GM19099 (cell line): ENCODE measurements around the gene PHLDA2.

Experiments used
- POLR2A ChIP-seq: IDR thresholded peaks from 3 replicates; pipeline ENCODE4 v1.6.1; 2011; ENCODE audit warnings: low read depth; ENCODE audit not compliant: insufficient read length; ENCODE audit errors: extremely low read depth

PHLDA2 gene

DNA sequence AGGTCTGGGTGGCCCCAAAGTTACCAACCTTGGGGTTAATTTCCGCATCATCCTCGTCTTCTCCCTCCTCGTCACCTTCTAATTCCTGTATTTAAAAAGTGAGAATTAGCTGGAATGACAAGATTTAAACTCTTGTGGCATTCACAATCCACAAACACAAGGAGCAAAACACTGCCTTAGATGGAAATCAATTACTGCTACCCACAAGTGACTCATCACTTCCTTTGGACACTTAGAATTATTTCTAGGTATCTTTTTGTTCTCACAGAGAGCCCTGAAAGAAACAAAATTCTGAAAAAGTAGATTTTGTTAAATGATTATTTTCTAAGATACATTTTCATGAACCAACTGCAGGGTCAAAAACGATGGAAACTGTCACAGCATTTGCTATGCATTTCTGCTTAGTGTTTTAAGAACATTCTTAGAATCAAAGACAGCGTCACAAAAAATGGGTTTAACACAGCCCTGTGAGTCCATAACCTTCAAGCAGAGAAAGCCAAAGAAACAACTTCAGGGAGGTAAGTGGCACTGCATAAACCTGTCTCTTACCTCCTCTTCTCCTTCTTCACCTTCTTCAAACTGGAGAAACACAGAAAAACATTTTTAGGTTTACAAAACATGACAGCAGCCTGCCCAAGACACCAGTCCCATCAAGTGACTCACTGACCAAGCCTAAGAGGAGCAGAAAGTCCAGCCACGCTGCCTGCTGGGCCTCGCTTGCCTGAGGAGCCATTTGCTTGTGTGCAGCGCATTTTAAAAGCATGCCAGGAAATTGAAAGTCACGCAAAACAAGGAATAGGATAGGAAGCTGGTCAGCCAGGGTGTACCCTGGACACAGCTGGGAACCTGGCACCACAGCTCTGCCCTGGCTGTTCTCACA is 22.3 kb upstream of the PHLDA2 start:
- TF ChIP-seq POLR2A: no peak

GRCh38 chr11:2950825-2951224 is 21.6 kb upstream of the PHLDA2 start:
- TF ChIP-seq POLR2A: no peak

DNA sequence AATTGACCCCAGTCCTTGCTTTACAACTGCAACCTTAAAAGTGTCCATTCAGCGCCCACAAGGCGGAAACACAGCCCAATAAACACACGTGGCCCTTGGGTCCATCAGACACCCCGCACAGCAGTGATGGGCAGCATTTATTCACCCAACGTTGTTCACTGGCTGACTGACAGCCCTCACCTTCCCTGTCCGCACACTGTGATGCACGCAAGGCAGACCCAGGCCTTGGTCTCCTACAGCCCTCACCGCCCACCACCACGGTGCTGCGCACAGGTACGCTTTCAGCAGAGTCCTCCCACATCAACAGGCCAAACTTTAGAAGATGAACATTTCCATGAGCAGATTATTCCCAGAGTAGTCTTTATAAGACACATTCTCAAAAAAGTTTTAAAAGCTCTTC is 20.7 kb upstream of the PHLDA2 start:
- no peak for TF ChIP-seq POLR2A

GRCh38 chr11:2947744-2948143 is 18.5 kb upstream of the PHLDA2 start:
- no peak for TF ChIP-seq POLR2A

DNA sequence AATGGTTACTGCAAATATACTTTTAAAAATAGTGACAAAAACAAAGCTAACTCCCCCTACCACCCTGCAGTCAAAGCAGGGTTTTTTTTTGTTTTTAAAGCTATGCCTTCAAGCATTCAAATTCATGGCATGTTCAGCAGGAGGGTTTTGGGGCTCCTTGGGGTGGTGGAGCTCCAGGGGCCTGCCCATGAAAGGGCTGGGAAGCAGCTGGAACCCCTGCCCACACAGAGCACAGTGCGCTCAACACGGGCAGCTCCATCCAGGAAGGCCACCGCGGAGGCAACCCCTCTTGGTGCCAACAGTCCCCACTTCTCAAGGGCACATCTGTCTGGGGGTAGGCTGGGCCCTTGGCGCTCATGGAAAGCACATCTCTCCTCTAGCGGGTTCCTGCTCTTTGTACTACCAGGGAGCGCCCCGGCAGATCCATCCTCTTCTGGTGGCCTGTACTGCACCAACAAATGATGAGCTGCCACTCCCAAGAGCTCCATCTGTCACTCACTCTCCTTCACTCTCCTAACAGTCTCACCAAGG is 16.6 kb upstream of the PHLDA2 start:
- no peak for TF ChIP-seq POLR2A

- TF ChIP-seq POLR2A: no peak
These were observed 16.0 kb upstream of the PHLDA2 start for GRCh38 chr11:2945031-2945756.

DNA sequence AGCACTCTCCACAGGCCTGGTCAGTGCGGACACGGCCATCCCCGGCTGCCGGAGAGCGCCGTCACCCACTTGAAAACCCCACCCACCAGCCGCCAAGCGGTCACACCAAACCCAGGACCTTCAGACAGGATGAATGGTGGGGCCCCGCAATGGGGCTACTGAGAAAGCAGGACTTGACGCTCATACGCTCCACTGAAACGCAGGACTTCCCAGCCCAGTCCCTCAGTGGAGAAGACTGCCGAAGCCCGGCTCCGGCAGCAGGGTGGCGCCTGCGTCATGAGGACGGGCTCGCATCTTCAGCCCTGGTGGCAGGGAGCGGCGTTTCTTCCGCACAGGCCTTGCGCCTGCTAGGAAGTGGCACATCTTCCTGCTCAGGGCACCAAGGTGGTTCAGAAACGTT is 15.3 kb upstream of the PHLDA2 start:
- no peak for TF ChIP-seq POLR2A

GRCh38 chr11:2943711-2944118 is 14.5 kb upstream of the PHLDA2 start:
- TF ChIP-seq POLR2A: no peak

DNA sequence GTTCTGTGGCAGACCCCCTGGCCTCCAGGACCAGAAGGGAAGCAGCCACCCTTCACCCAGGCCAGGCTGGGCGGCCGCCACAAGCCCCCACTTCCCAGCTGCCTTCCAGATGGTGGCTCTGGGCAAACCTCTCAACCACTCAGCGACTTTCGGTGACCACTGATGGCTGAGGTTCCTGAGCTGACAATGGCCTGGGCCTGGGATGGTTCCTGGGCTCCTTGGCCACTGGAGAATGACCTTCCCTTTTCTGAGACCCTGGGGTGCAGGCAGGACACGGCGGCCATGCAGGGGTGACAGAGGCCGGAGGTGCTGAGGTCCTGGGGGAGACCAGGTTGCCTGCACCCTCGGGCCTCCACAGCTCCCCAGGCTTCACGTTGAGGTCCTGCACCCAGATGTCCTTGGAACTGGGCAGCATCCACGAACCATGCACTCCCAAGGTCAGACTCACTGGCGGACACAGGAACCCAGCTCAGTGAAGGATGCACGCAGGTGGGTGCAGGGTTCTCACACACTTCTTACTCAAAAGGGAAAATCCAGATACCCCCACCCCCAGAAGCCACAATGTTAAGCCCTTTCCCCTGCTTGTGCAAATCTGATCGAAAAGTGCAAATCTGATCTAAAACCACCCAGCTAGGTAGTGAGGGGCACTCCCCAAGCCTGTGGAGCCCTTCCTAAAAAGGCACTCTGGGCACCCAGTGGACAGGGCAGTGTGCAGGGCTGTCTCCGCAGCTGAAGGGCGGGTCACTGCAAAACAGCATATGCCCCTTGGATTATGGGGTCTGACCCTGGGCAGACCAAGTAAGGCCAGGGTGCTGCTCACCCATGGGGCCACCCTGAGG is 13.9 kb upstream of the PHLDA2 start:
- TF ChIP-seq POLR2A: no peak

DNA sequence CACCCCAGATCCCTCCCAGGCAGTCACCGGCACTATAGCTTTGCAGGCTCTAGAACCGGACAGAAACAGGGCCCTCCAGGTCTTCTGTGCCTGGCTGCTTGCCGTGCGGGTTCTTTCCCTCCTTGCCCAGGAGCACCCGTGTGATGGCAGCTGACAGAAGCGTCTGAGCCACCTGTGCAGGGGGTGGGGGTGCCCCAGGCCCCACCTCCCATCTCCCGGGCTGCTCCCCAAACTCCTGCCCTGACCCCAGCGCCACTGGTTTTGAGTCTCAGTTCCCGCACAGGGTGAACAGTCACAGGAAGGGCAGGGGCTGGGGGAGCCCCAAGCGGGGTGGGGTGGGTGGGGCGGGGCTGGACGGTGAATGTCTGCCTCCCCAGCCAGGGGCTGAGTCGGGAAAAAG is 13.2 kb upstream of the PHLDA2 start:
- TF ChIP-seq POLR2A: no peak

DNA sequence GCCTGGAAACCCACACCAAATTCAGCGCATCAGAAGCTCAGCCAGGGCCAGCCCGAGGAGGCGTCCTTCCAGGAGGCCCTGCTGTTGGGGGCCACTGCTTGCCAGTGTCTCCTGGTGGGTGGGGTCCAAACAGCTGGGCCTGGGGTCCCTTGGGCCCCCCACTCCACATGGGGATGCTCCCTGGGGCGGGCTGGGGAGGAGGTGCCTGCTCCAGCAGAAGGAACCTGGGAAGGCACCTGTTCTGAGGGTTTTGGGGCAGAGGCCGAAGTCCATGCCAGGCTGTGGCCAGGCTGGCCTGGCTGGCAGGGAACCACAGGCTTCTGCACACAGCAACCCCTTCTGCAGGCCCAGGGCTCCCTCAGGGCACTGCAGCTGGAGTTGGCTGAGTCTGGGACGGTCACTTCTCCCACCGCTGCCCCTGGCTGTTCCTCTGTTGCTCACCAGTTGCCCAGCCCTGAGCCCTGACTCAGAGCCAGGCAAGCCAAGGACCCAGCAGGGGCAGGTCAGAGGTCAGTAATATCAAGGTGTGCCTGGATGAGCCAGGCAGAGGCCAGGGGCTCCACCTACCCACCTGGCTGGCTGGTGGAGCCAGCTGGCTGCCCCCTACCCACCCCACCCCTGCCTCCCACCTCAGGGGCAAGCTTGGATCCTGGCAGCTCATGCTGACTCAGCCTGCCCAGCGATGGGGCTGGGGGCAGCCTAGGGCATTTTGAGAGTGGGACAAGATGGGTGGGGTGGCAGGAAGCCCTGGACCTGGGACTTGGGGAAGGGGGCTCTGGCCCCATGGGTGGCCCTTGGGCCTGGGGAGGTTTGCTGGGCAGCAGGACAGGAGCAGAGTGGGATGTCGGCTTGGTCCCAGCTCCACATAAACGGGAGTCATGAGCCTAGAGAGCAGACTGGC is 12.0 kb upstream of the PHLDA2 start:
- TF ChIP-seq POLR2A: no peak

GRCh38 chr11:2940147-2940920 is 11.1 kb upstream of the PHLDA2 start:
- TF ChIP-seq POLR2A: no peak

DNA sequence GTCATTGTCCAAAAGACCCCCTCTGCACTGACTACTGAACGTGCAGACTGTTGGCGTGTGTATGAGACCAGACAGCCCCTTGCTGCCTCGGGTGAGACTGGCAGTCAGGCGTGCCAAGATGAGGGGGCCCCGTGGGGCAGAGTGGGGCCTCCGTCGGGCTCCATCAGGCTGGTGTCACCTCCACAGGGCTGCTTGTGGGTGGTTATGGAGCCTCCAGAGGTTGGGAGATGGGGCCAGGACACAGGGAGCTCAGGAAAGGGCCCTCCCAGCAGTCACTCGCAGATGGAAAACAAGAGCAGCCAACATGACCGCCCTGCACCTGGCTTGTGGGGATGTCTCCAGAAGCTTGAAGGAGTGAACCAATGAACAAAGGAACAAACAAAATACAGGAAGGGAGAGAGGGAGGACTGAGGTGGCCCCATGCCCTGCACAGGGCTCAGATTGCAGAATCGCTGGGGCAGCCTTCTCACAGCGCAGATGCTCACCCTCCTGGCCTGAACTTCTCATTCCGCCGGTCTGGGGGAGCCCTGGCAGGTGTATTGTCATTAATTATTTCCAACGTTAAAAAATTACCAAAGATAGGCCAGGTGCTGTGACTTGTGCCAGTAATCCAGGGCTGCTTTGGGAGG is 5.5 kb upstream of the PHLDA2 start:
- no peak for TF ChIP-seq POLR2A

DNA sequence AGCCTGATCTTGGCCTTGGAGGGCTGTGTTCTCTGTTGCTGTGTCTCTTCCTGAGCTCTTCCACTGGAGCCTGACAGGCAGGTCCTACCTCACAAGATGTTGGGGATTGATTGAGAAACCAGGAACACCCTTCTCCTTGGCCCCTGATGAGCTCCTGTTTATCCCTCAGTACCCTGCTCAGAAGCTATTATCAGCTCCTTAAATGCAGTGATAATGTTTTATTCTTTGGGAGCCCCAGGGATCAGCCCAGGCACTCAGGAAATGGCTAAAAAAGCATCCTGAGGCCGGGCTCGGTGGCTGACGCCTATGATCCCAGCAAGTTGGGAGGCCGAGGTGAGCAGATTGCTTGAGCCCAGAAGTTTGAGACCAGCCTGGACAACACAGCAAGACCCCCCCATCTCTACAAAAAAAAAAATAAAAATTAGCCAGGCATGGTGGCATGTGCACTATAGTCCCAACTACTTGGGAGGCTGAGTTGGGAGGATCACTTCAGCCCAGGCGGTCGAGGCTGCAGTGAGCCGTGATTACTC is 4.9 kb upstream of the PHLDA2 start:
- no peak for TF ChIP-seq POLR2A
